ENCODE results near the gene CDKN1A. TPM values are rescaled to one million over a fixed set of nuclear protein-coding genes. Genes with fewer than 3 reads are reported as not detected.

The CDKN1A gene
- total RNA-seq, 4 donors from 2014 or later = 86.8 to 209 (median 131) TPM

GRCh38 chr6:36724514-36725390 lies 46.2 kb downstream of the CDKN1A start:
- 41 to 50% methylated on average over 13 of the region's 13 CpGs for WGBS, 2 donors
- no peaks in the 10 kb centered on the region for H3K27me3 ChIP-seq
- no peak for DNase-seq
- intact Hi-C loops (cut with DNase I) = no loop called here
- H3K9me3 ChIP-seq = no peaks in the 10 kb centered on the region
- TF ChIP-seq CTCF (IDR thresholded peaks at IDR 0.05) = peak; percentile 27 to 69 (median 61)
- TF ChIP-seq POLR2A (IDR thresholded peaks at IDR 0.05) = no peak
- peaks cover 0 to 33% (median 4%) of the 10 kb centered on the region in 3 donors for H3K4me1 ChIP-seq
- no peaks in the 10 kb centered on the region for H3K36me3 ChIP-seq
- H3K4me3 ChIP-seq = no peak overlapping the region
- no peak overlapping the region for H3K27ac ChIP-seq

GRCh38 chr6:36725581-36725980 lies 47.1 kb downstream of the CDKN1A start:
- TF ChIP-seq POLR2A (IDR thresholded peaks at IDR 0.05) (no peak), CTCF (IDR thresholded peaks at IDR 0.05) (no peak)
- Histone ChIP-seq H3K27me3 (no peaks in the 10 kb centered on the region), H3K4me3 (no peak overlapping the region), H3K27ac (no peak overlapping the region), H3K36me3 (no peaks in the 10 kb centered on the region), H3K4me1 (peaks cover 0 to 28% (median 4%) of the 10 kb centered on the region in 3 donors), H3K9me3 (no peaks in the 10 kb centered on the region)
- no peak for DNase-seq
- intact Hi-C loops (cut with DNase I) = no loop called here
- 83 to 89% methylated on average over 3 to 6 of the region's 7 CpGs for WGBS, 2 donors

- Histone ChIP-seq H3K9me3 (no peaks in the 10 kb centered on the region), H3K4me1 (peaks cover 0 to 16% (median under 1%) of the 10 kb centered on the region in 3 donors), H3K27me3 (no peaks in the 10 kb centered on the region), H3K36me3 (no peaks in the 10 kb centered on the region), H3K27ac (no peak overlapping the region), H3K4me3 (no peak overlapping the region)
- DNase-seq = no peak
- WGBS, 2 donors = 67 to 84% methylated on average over 1 to 7 of the region's 7 CpGs
- TF ChIP-seq POLR2A (IDR thresholded peaks at IDR 0.05) (no peak), CTCF (IDR thresholded peaks at IDR 0.05) (no peak)
- intact Hi-C loops (cut with DNase I) = no loop called here
Measured at GRCh38 chr6:36727505-36728021, 49.0 kb downstream of the CDKN1A start.

- Histone ChIP-seq H3K36me3 (no peaks in the 10 kb centered on the region), H3K4me1 (peaks cover 0 to 7% (median 0%) of the 10 kb centered on the region in 3 donors), H3K4me3 (no peak overlapping the region), H3K27ac (no peak overlapping the region), H3K9me3 (no peaks in the 10 kb centered on the region), H3K27me3 (no peaks in the 10 kb centered on the region)
- WGBS, 2 donors = 90 to 92% methylated on average over 11 of the region's 11 CpGs
- intact Hi-C loops (cut with DNase I) = no loop called here
- TF ChIP-seq POLR2A (IDR thresholded peaks at IDR 0.05) = no peak
- no peak for TF ChIP-seq CTCF (IDR thresholded peaks at IDR 0.05)
- DNase-seq = no peak
Measured at GRCh38 chr6:36728289-36729160, 50.0 kb downstream of the CDKN1A start.
